VCaP (cell line): ENCODE data around the gene APOA1.

Experiments used
- H3K27ac ChIP-seq: fragments of 450-650 bp; 2 replicates; pipeline ENCODE4 v1.5.1; 2017
- CTCF ChIP-seq: fragments of 450-650 bp; conservative IDR thresholded peaks from 2 replicates; pipeline ENCODE4 v1.5.1; 2017; ENCODE audit warnings: mild to moderate bottlenecking, moderate library complexity

The APOA1 gene

GRCh38 chr11:116866804-116867455 is 29.5 kb upstream of the APOA1 start:
- H3K27ac ChIP-seq, result no peak overlapping the region

GRCh38 chr11:116865696-116866095 is 28.3 kb upstream of the APOA1 start:
- H3K27ac ChIP-seq, result no peak overlapping the region
- TF ChIP-seq CTCF, result no peak

More at GRCh38 chr11:116866804-116867455, 29.5 kb upstream of the APOA1 start:
- no peak for TF ChIP-seq CTCF

- no peak for TF ChIP-seq CTCF
- no peak overlapping the region for H3K27ac ChIP-seq
Measured at GRCh38 chr11:116864531-116864930, 27.1 kb upstream of the APOA1 start.

- no peak for TF ChIP-seq CTCF
- H3K27ac ChIP-seq, result no peak overlapping the region
Measured at GRCh38 chr11:116862951-116863350, 25.5 kb upstream of the APOA1 start.

GRCh38 chr11:116862185-116862584 is 24.8 kb upstream of the APOA1 start:
- no peak for TF ChIP-seq CTCF
- no peak overlapping the region for H3K27ac ChIP-seq

GRCh38 chr11:116861539-116861938 is 24.1 kb upstream of the APOA1 start:
- no peak overlapping the region for H3K27ac ChIP-seq
- TF ChIP-seq CTCF, result no peak

- no peak overlapping the region for H3K27ac ChIP-seq
- no peak for TF ChIP-seq CTCF
Measured at GRCh38 chr11:116860303-116860702, 22.9 kb upstream of the APOA1 start.
